Transverse colon (tissue), 4 donors: ENCODE measurements around the gene MED9. TPM values are rescaled to one million over a fixed set of nuclear protein-coding genes. Genes with fewer than 3 reads are reported as not detected.
A peak's percentile ranks its signal among the peaks of the same experiment; 100 is the strongest.

Source experiments
- DNase-seq: peaks from one replicate; pipeline ENCODE4 v3.0.0-alpha.2; 2019
- H3K27ac ChIP-seq, 4 donors: fragments of 200-600 bp; sonication (generic); 2 replicates each; pipeline ENCODE4 v1.5.1; 2016 to 2018; ENCODE audit warnings: inconsistent platforms in 4 of 4
- H3K27me3 ChIP-seq: fragments of 200-600 bp; sonication (generic); 2 replicates; pipeline ENCODE4 v1.5.1; 2017; ENCODE audit warnings: inconsistent platforms
- H3K36me3 ChIP-seq, 4 donors: fragments of 200-600 bp; sonication (generic); 2 replicates each; pipeline ENCODE4 v1.5.1; 2017 to 2019; ENCODE audit warnings: inconsistent platforms in 4 of 4
- H3K4me1 ChIP-seq, 4 donors: fragments of 200-600 bp; sonication (generic); 2 replicates each; pipeline ENCODE4 v1.5.1; 2017 to 2020; ENCODE audit warnings: inconsistent platforms in 4 of 4
- H3K4me3 ChIP-seq, 4 donors: fragments of 200-600 bp; sonication (generic); 1 replicate in 1 of 4; 2 replicates in 3 of 4; pipeline versions ENCODE4 v1.5.1 to v1.6.1; 2017 to 2019; ENCODE audit warnings: inconsistent platforms in 4 of 4
- H3K9me3 ChIP-seq, 2 donors: fragments of 200-600 bp; sonication (generic); 2 replicates each; pipeline ENCODE4 v1.5.1; 2017 to 2019; ENCODE audit warnings: inconsistent platforms in 2 of 2
- EP300 ChIP-seq: sonication (generic); formaldehyde crosslinking; IDR thresholded peaks from one replicate; pipeline ENCODE4 v1.6.1; 2017; ENCODE audit warnings: antibody characterized with exemption, low read depth
- POLR2A ChIP-seq: fragments of 450-650 bp; IDR thresholded peaks from one replicate; pipeline ENCODE4 v1.6.1; 2016; ENCODE audit warnings: antibody characterized with exemption, mild to moderate bottlenecking, moderate library complexity
- POLR2AphosphoS5 ChIP-seq, 3 donors: sonication (generic); formaldehyde crosslinking; IDR thresholded peaks; one replicate each; pipeline ENCODE4 v1.6.1; 2016; ENCODE audit warnings: antibody characterized with exemption in 3 of 3
- WGBS, 2 donors: methylation state at CpG; one replicate each; pipeline ENCODE4 v1.1.5; 2018; ENCODE audit warnings: low coverage in 1 of 2; 5-methylcytosine and 5-hydroxymethylcytosine counted together
- in situ Hi-C, 4 donors: fragments of 200-750 bp; cut with MboI; loops; one replicate each; pipeline versions ENCODE4 v1.15.0 to v1.15.1; 2017; ENCODE audit warnings: low sequenced_read_pairs in 3 of 4, low pct_ligation_motif_present in 1 of 4, low pct_unique_long_range_greater_than_20kb in 1 of 4
- intact Hi-C: fragments of 100-400 bp; cut with DNase I; formaldehyde crosslinking; loops from one replicate; pipeline ENCODE4 v1.15.1; 2023; ENCODE audit warnings: low total_unique reads
- total RNA-seq, 4 donors: library from RNA; depleted of rRNA; stranded (reverse); fragments of >200 nt; gene quantifications; one replicate each; pipeline ENCODE4 v1.1.0, GENCODE V29; 2016
- TF ChIP-seq, protein P1 (sequence below), 5 experiments: fragments of 200-600 bp in 3 of 5; fragments of 450-650 bp in 2 of 5; sonication (generic) in 3 of 5; IDR thresholded peaks; 1 replicate in 2 of 5; 2 replicates in 3 of 5; pipeline ENCODE4 v1.5.1; 2016 to 2017; ENCODE audit warnings: antibody characterized with exemption in 5 of 5, inconsistent platforms in 3 of 5, mild to moderate bottlenecking in 2 of 5, moderate library complexity in 1 of 5

Gene MED9
- total RNA-seq, 4 donors from 2014 or later, result 15.0 to 90.0 (median 25.2) TPM

DNA sequence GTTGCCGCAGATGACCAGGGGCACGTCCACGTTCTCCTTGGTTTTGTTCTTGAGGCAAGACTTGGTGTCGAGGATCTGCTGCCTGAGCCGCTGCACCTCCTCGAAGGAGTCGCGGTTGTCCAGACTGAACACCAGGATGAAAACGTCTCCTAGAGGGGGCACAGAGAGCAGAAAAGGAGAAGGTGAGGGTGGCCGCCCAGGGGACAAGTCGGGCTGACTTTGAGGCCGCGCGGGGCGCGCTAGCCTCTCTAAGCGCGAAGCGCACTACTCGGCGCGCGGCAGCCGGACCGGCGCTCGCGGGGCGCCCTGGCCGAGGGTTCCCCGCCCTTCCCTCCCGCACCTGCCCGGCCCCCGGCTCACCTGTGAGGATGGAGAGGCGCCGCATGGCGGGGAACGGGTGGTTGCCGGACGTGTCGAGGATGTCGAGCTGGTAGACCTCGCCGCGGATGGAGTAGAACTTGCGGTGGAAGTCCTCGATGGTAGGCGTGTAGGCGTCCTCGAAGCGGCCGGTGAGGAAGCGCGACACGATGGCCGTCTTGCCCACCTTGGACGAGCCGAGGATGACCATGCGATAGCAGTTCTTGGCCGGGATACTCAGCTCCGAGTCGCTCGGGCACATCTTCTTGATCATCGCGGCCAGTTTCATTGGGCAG is 18.9 kb downstream of the MED9 start:
- Histone ChIP-seq H3K4me1 (peaks cover 9 to 42% (median 28%) of the 10 kb centered on the region in 4 donors), H3K27ac (peak overlapping the region; percentile 84 to 87 (median 87)), H3K27me3 (peaks cover 7% of the 10 kb centered on the region), H3K4me3 (peak overlapping the region; percentile 20 to 67 (median 55)), H3K36me3 (peaks cover 0 to 9% (median 3%) of the 10 kb centered on the region in 4 donors), H3K9me3 (no peaks in the 10 kb centered on the region)
- in situ Hi-C loops, result no loop called here
- WGBS, 2 donors, result 1% methylated on average over 39 of the region's 65 CpGs; no CpG with 5 or more reads in 1 of the 2 donors
- intact Hi-C loops, result loop anchor here (5.0 kb wide), 1 partner anchor 77 kb away; no protein-coding TSS in a partner anchor
- DNase-seq, result peak; percentile 33
- TF ChIP-seq EP300 (no peak), POLR2AphosphoS5 (IDR thresholded peaks at IDR 0.05) (no peak), POLR2A (no peak)
- TF ChIP-seq, protein P1, sequence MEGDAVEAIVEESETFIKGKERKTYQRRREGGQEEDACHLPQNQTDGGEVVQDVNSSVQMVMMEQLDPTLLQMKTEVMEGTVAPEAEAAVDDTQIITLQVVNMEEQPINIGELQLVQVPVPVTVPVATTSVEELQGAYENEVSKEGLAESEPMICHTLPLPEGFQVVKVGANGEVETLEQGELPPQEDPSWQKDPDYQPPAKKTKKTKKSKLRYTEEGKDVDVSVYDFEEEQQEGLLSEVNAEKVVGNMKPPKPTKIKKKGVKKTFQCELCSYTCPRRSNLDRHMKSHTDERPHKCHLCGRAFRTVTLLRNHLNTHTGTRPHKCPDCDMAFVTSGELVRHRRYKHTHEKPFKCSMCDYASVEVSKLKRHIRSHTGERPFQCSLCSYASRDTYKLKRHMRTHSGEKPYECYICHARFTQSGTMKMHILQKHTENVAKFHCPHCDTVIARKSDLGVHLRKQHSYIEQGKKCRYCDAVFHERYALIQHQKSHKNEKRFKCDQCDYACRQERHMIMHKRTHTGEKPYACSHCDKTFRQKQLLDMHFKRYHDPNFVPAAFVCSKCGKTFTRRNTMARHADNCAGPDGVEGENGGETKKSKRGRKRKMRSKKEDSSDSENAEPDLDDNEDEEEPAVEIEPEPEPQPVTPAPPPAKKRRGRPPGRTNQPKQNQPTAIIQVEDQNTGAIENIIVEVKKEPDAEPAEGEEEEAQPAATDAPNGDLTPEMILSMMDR (IDR thresholded peaks at IDR 0.05), result no peak

DNA sequence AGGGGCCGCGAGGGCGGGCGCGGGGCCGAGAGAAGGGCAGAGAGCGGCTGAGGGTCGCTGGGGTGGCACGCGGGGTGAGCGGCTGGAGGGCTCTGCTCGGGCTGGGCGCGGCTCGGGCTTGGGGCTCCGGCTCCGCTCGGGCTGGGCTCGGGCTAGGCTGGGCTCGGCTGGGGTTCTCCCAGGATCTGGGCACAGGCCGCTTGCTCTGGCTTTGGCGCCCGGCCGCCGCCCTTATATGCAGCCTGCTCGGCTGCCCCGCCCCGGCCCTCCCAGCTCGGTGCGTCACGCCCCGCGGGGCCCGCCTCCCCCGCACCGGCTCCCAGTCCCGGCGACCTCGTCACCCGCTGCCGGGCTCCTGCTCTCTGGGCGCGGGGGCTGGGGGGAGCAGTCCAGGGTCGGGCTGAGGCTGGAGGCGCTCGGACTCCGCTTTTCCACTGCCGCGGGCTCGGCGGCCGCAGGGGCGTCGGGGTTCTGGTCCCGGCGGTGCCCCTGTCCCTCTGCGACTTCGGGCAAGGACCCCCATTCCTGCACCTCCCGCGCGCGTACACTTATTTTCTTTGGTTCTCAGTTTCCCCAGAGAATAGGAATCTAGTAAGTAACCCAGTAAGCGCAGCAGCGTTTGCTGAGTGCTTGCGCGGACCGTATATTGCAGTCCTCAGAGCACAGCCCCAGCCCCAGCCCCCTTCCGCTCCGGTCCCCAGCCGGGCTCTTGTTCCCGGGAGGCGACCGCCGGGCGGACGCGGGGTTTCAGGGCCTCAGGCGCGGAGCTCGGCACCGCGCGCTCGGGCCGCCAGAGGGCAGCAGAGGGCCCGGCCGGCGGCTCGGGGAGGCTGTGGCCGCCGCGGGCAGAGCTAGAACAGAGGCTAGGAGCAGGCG is 19.6 kb downstream of the MED9 start, which contains the start of gene RASD1:
Gene RASD1, minus strand, starts transcription at position 207 of the 876 bp plus-strand sequence. CDS start 214 bp downstream, outside the sequence.
- TF ChIP-seq, protein P1 (IDR thresholded peaks at IDR 0.05), result peak; percentile 62 to 98 (median 96)
- TF ChIP-seq EP300 (no peak), POLR2AphosphoS5 (IDR thresholded peaks at IDR 0.05) (peak; percentile 94 to 96 (median 95)), POLR2A (peak; percentile 97)
- in situ Hi-C loops, result no loop called here
- Histone ChIP-seq H3K36me3 (peaks cover 0 to 4% (median under 1%) of the 10 kb centered on the region in 4 donors), H3K4me3 (peak within 1 kb of the TSS; percentile 49 to 67 (median 62)), H3K27me3 (peaks cover 7% of the 10 kb centered on the region), H3K4me1 (peaks cover 9 to 42% (median 28%) of the 10 kb centered on the region in 4 donors), H3K9me3 (no peaks in the 10 kb centered on the region), H3K27ac (peak within 1 kb of the TSS; percentile 84 to 87 (median 87))
- WGBS, 2 donors, result 1% methylated on average over 65 of the region's 93 CpGs; no CpG with 5 or more reads in 1 of the 2 donors
- intact Hi-C loops, result loop anchor here (5.0 kb wide), 1 partner anchor 76 kb away; no protein-coding TSS in a partner anchor
- DNase-seq, result peak; percentile 93

DNA sequence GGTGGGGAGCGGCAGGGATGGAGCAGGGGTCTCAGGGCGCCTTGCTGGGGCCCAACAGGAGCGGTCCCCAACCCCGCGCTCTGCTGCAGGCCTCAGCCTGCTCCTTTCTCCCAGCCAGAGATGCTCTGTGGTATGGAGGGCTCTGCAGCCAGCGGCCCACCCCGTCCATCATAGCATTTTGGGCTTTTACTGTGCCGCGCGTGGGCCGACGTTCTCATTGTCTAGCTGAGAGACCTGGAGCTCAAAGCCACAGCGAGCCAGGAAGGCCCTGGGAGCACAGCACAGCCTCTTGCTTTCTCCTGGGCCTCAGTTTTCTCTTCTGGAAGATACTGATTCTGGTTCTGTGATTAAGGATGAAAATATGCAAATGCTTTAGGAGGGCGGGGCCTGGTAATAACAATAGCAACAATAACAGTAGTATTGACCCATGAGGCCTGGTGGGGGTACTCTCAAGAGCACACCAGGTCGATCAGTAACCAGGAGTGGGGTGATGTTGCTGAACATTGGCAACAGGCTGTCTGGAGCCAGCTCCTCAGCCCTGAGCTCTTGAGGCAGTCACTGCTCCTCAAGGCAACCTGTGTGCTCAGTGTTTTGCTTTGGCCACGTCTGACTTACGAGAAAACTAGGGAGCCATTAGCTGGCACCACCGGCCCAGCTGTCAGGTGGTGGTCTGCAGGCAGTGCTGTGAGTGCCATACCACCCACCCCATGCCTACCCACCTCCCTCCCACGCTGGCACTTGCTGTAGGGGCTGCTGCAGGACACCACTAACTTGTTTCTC is 20.5 kb downstream of the MED9 start:
- no peaks in the 10 kb centered on the region for H3K36me3 ChIP-seq
- intact Hi-C loops (loop anchor here (5.0 kb wide), 1 partner anchor 75 kb away; no protein-coding TSS in a partner anchor), in situ Hi-C loops (no loop called here)
- TF ChIP-seq, protein P1 (IDR thresholded peaks at IDR 0.05), result peak in 2 of 5 experiments; percentile 6 to 7
- TF ChIP-seq EP300 (no peak), POLR2AphosphoS5 (IDR thresholded peaks at IDR 0.05) (no peak), POLR2A (no peak)
- WGBS, 2 donors, result 47% methylated on average over 13 of the region's 19 CpGs; no CpG with 5 or more reads in 1 of the 2 donors
- H3K27me3 ChIP-seq, result peaks cover 7% of the 10 kb centered on the region
- H3K4me1 ChIP-seq, result peaks cover 9 to 42% (median 28%) of the 10 kb centered on the region in 4 donors
- no peak for DNase-seq
- H3K4me3 ChIP-seq, result peak overlapping the region in 2 of 4 donors; percentile 61 to 67
- H3K9me3 ChIP-seq, result no peaks in the 10 kb centered on the region
- H3K27ac ChIP-seq, result peak overlapping the region; percentile 84 to 87 (median 87)
